Measurements from ENCODE around the gene ARID5B. TPM values are rescaled to one million over a fixed set of nuclear protein-coding genes. Genes with fewer than 3 reads are reported as not detected.

ARID5B gene
- total RNA-seq, 1 donor from 2014 or later = 81.9 TPM

GRCh38 chr10:61937631-61938351, 36.3 kb downstream of the ARID5B start:
- peak; percentile 78 for DNase-seq (ENCODE audit: low spot score)

GRCh38 chr10:61939902-61940301, 38.4 kb downstream of the ARID5B start:
- no peak for DNase-seq (ENCODE audit: low spot score)

GRCh38 chr10:61941202-61941681, 39.7 kb downstream of the ARID5B start:
- DNase-seq (ENCODE audit: low spot score) = no peak

- no peak for DNase-seq (ENCODE audit: low spot score)
Observed at GRCh38 chr10:61942604-61943461, 41.3 kb downstream of the ARID5B start.

GRCh38 chr10:61943674-61944378, 42.3 kb downstream of the ARID5B start:
- peak; percentile 61 for DNase-seq (ENCODE audit: low spot score)

- no peak for DNase-seq (ENCODE audit: low spot score)
Observed at GRCh38 chr10:61944410-61945147, 43.1 kb downstream of the ARID5B start.

GRCh38 chr10:61949687-61950086, 48.2 kb downstream of the ARID5B start:
- no peak for DNase-seq (ENCODE audit: low spot score)

GRCh38 chr10:61950449-61951143, 49.1 kb downstream of the ARID5B start:
- DNase-seq (ENCODE audit: low spot score) = no peak

GRCh38 chr10:61951144-61951483, 49.6 kb downstream of the ARID5B start:
- no peak for DNase-seq (ENCODE audit: low spot score)

GRCh38 chr10:61952028-61952674, 50.7 kb downstream of the ARID5B start:
- no peak for DNase-seq (ENCODE audit: low spot score)

GRCh38 chr10:61953183-61953582, 51.7 kb downstream of the ARID5B start:
- no peak for DNase-seq (ENCODE audit: low spot score)

GRCh38 chr10:61957806-61958205, 56.3 kb downstream of the ARID5B start:
- no peak for DNase-seq (ENCODE audit: low spot score)

- DNase-seq (ENCODE audit: low spot score) = no peak
Observed at GRCh38 chr10:61958311-61958710, 56.8 kb downstream of the ARID5B start.

- DNase-seq (ENCODE audit: low spot score) = no peak
Observed at GRCh38 chr10:61958805-61959204, 57.3 kb downstream of the ARID5B start.

GRCh38 chr10:61959814-61960213, 58.3 kb downstream of the ARID5B start:
- no peak for DNase-seq (ENCODE audit: low spot score)

- no peak for DNase-seq (ENCODE audit: low spot score)
Observed at GRCh38 chr10:61960396-61961120, 59.1 kb downstream of the ARID5B start.

- DNase-seq (ENCODE audit: low spot score) = no peak
Observed at GRCh38 chr10:61961278-61961677, 59.8 kb downstream of the ARID5B start.

GRCh38 chr10:61962971-61963370, 61.5 kb downstream of the ARID5B start:
- DNase-seq (ENCODE audit: low spot score) = no peak

- DNase-seq (ENCODE audit: low spot score) = no peak
Observed at GRCh38 chr10:61963669-61964058, 62.2 kb downstream of the ARID5B start.
